LNCAP (cell line): ENCODE measurements around the gene DOCK1.

Experiments used
- TF ChIP-seq, protein P1 (sequence below): fragments of 450-650 bp; IDR thresholded peaks from 2 replicates; pipeline ENCODE4 v1.5.1; 2017; ENCODE audit warnings: mild to moderate bottlenecking

DOCK1 gene

DNA sequence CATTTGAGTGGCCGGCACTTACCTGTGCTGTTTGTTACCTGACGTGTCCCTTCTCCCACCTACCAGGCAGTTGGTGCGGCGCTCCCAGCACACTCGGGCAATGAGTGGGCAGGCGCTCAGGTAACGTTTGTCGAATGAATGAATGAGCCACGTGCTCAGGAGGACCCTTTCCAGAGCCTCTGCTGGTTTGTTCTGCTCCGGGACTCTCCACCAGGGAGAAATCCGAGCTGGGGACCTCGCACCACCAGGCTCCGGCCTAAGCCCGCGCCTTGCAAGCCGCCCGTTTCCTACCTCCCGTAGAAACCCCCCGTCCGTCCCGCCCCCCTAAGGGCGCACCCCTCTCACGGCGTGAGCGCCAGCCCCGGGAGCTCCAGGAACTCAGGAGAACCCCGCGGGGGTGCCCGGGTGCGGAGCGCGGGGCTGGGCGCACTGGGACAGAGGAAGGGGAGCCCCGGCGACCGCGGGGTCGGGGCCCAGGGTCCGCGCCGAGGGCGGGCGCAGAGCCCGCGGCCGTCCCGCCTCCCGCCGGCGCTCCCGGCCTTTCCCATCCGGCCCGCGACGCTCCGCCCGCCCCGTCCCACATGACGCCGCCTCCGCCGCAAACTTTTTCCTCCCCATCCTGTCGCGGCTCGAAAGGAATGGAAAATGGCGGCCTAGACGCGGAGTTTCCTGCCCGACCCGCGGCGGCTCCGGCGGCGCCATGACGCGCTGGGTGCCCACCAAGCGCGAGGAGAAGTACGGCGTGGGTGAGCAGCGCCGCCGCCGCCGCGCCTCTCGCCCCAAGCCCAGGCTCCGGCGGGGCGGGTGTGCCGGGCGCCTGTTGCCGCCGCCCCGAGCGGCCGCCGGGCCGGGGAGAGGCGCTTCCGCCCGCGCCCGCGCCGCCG is at the start of gene DOCK1:
TSS of gene DOCK1 (plus strand) at position 611 of the 884 bp plus-strand sequence. CDS start at position 701, 90 bp downstream.
- TF ChIP-seq, protein P1, sequence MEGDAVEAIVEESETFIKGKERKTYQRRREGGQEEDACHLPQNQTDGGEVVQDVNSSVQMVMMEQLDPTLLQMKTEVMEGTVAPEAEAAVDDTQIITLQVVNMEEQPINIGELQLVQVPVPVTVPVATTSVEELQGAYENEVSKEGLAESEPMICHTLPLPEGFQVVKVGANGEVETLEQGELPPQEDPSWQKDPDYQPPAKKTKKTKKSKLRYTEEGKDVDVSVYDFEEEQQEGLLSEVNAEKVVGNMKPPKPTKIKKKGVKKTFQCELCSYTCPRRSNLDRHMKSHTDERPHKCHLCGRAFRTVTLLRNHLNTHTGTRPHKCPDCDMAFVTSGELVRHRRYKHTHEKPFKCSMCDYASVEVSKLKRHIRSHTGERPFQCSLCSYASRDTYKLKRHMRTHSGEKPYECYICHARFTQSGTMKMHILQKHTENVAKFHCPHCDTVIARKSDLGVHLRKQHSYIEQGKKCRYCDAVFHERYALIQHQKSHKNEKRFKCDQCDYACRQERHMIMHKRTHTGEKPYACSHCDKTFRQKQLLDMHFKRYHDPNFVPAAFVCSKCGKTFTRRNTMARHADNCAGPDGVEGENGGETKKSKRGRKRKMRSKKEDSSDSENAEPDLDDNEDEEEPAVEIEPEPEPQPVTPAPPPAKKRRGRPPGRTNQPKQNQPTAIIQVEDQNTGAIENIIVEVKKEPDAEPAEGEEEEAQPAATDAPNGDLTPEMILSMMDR = no peak

DNA sequence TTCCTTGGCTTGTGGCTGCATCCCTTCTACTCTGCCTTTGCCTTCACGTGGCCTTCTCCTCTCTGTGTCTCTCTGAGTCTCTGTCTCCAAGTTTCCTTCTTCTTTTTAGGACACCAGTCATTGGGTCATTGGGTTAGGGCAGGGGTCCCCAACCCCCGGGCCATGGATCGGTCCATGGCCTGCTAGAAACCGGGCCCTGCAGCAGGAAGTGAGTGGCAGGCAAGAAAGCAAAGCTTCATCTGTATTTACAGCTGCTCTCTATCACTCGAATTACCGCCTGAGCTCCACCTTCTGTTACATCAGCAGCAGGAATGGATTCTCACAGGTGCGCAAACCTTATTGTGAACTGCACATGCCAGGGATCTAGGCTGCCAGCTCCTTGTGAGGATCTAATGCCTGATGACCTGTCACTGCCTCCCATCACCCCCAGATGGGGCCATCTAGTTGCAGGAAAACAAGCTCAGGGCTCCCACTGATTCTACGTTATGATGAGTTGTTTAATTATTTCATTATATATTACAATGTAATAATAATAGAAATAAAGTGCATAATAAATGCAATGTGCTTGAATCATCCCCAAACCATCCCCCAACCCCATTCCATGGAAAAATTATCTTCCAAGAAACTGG is 47.9 kb upstream of the DOCK1 start:
- TF ChIP-seq, protein P1 = no peak

DNA sequence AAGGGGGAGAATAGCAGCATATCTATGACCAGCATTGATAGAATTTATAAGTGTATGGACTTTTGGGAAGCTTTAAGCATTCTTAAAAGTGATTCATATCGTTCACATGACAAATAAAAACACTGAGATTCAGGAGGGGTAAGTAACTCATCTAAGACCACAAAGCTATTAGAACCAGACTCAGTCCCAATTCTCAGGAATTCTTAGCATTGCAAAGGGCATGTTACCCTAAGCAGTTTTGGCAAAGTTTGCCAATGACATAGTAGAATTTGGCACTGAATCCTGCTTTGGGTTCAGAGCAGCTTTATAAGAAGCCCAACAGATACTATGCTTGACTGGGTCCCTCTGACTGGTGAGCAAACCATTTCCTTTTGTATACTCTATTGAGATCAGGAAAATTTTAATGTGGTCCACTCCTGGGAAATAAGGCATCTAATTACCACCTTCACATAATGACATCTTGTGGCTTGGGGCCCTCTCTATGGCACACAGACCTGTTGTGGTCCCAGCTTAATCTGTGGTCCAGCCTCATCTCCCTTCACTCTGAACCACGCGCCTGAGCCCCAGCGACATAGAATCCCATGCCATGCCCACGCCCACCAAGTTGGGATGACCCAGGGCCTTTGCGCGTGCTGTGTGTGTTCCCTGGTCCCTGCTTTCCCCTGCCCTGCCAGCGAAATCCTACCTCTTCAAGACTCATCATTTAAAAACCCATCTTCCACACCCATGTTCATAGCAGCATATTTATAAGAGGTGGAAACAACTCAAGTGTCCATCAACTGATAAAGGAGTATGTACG is 37.5 kb upstream of the DOCK1 start:
- TF ChIP-seq, protein P1 = no peak

DNA sequence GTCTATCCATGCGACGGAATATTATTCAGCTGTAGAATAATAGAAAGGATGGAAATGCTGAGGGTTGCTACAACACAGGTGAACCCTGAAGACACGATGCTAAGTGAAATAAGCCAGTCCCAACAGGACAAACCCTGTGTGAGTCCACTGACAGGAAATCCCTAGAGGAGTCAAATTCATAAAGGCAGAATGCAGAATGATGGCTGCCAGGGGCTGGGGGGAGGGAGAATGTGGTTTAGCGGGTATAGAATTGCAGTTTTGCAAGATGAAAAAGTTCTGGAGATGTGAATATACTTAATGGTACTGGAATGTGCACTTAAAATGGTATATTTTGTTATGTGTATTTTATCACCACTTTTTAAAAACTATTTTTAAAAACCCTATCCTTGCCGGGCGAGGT is 36.9 kb upstream of the DOCK1 start:
- TF ChIP-seq, protein P1 = no peak

DNA sequence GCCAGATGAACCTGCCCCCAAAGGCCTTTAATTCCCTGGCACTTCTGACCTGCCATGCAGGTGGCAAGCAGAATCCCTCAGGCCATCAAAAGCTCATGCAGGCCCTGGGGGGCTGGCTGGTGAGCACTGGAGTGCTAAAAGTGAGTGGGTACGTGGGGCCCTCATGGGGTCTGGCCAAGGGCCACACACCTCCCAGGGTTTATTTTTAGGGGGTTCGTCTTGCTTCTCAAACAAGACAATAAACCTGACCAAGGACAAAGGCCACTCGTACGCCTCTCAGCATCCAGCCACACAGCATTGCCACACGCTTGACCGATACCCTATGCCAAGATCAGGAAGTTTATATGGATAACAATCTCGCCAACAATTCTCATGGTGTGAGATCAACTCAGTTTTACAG is 33.1 kb upstream of the DOCK1 start:
- TF ChIP-seq, protein P1 = no peak

DNA sequence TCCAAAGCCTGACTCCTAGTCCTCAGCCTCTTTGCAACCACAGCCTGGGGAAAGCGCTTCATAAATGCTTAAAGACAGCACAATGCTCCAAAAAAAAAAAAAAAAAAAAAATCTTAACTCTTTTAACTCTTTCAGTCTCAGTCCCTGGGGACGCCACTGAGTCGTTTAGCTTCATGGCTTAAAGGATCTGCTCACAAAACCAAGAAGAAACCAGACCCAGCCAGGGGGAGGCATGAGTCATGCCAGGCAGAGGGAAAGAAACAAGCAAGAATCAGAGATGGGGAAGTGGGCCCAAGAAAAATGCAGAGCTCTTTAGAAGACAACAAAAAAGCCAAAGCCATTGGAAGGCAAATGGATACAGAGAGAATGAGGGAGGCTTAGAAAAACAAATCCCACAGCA is 32.5 kb upstream of the DOCK1 start:
- TF ChIP-seq, protein P1 = no peak

DNA sequence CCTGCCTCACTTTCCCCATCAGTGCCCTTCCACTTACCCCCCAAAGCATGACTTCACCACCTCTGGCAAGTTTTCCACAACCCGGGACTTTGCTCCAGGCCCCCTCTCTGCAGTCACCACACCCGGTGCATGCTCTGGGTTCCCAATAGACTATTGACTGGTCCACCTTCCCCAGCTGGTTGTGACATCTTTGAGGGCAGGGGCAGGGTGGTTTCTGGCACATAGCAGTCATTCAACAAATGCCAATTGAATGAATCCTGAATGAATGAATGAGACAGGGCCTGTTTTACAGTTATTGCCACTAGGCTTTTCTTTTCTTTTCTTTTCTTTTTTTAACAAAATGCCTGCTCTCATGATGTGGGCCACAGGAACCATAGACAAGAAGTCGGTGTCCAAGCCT is 28.8 kb upstream of the DOCK1 start:
- TF ChIP-seq, protein P1 = no peak
